Mucosa of rectum (tissue), 2 donors: ENCODE results near the gene DNAJC6.

ENCODE experiments used
- H3K27ac ChIP-seq, 2 donors: one replicate each; pipeline ENCODE4 v1.7.0; 2013; ENCODE audit warnings: inconsistent platforms in 2 of 2, low read depth in 2 of 2, low read length in 2 of 2
- H3K27me3 ChIP-seq, 2 donors: one replicate each; pipeline ENCODE4 v1.7.0; 2013; ENCODE audit warnings: low read length in 2 of 2; ENCODE audit not compliant: control insufficient read depth in 2 of 2, insufficient read depth in 2 of 2
- H3K36me3 ChIP-seq, 2 donors: one replicate each; pipeline ENCODE4 v1.7.0; 2013; ENCODE audit warnings: low read length in 2 of 2; ENCODE audit not compliant: control insufficient read depth in 2 of 2, insufficient read depth in 2 of 2
- H3K4me1 ChIP-seq, 2 donors: one replicate each; pipeline ENCODE4 v1.7.0; 2013; ENCODE audit warnings: low read length in 2 of 2, mild to moderate bottlenecking in 1 of 2; ENCODE audit not compliant: control insufficient read depth in 2 of 2, insufficient read depth in 2 of 2
- H3K4me3 ChIP-seq, 2 donors: one replicate each; pipeline ENCODE4 v1.7.0; 2013; ENCODE audit warnings: low read length in 2 of 2
- H3K9ac ChIP-seq, 2 donors: one replicate each; pipeline ENCODE4 v1.7.0; 2013; ENCODE audit warnings: low read length in 2 of 2, low read depth in 1 of 2, mild to moderate bottlenecking in 1 of 2
- H3K9me3 ChIP-seq, 2 donors: one replicate each; pipeline ENCODE4 v1.7.0; 2013; ENCODE audit warnings: low read length in 2 of 2; ENCODE audit not compliant: control insufficient read depth in 2 of 2
- donor health status: healthy.
- donor health status: Normal muscosa, but diverticular disease.

Gene DNAJC6

GRCh38 chr1:65423884-65424572 lies 114.7 kb downstream of the DNAJC6 start:
- Histone ChIP-seq H3K4me1 (peaks cover 0 to 11% of the 10 kb centered on the region in 2 donors), H3K36me3 (peaks cover 13 to 24% of the 10 kb centered on the region in 2 donors), H3K27ac (no peak overlapping the region), H3K9ac (no peak overlapping the region), H3K4me3 (no peak overlapping the region), H3K27me3 (no peaks in the 10 kb centered on the region), H3K9me3 (no peaks in the 10 kb centered on the region)

GRCh38 chr1:65424573-65424889 lies 115.2 kb downstream of the DNAJC6 start:
- H3K27me3 ChIP-seq: no peaks in the 10 kb centered on the region
- peaks cover 13 to 27% of the 10 kb centered on the region in 2 donors for H3K36me3 ChIP-seq
- no peak overlapping the region for H3K9ac ChIP-seq
- H3K4me3 ChIP-seq: no peak overlapping the region
- H3K9me3 ChIP-seq: no peaks in the 10 kb centered on the region
- H3K4me1 ChIP-seq: peaks cover 0 to 11% of the 10 kb centered on the region in 2 donors
- H3K27ac ChIP-seq: no peak overlapping the region

GRCh38 chr1:65425006-65425405 lies 115.7 kb downstream of the DNAJC6 start:
- Histone ChIP-seq H3K4me3 (no peak overlapping the region), H3K9me3 (no peaks in the 10 kb centered on the region), H3K27ac (no peak overlapping the region), H3K36me3 (peaks cover 17 to 27% of the 10 kb centered on the region in 2 donors), H3K4me1 (peaks cover 0 to 11% of the 10 kb centered on the region in 2 donors), H3K9ac (no peak overlapping the region), H3K27me3 (no peaks in the 10 kb centered on the region)

GRCh38 chr1:65425697-65426096 lies 116.4 kb downstream of the DNAJC6 start:
- H3K9ac ChIP-seq: no peak overlapping the region
- no peak overlapping the region for H3K27ac ChIP-seq
- H3K27me3 ChIP-seq: no peaks in the 10 kb centered on the region
- H3K9me3 ChIP-seq: no peaks in the 10 kb centered on the region
- H3K4me1 ChIP-seq: peaks cover 0 to 11% of the 10 kb centered on the region in 2 donors
- H3K4me3 ChIP-seq: no peak overlapping the region
- peaks cover 24 to 32% of the 10 kb centered on the region in 2 donors for H3K36me3 ChIP-seq

- Histone ChIP-seq H3K4me1 (no peaks in the 10 kb centered on the region), H3K9me3 (no peaks in the 10 kb centered on the region), H3K36me3 (peaks cover 31 to 38% of the 10 kb centered on the region in 2 donors), H3K4me3 (no peak overlapping the region), H3K27ac (no peak overlapping the region), H3K9ac (no peak overlapping the region), H3K27me3 (no peaks in the 10 kb centered on the region)
Observed at GRCh38 chr1:65429078-65429477, 119.7 kb downstream of the DNAJC6 start.

GRCh38 chr1:65429806-65430205 lies 120.5 kb downstream of the DNAJC6 start:
- Histone ChIP-seq H3K36me3 (peaks cover 33 to 42% of the 10 kb centered on the region in 2 donors), H3K9me3 (no peaks in the 10 kb centered on the region), H3K27ac (no peak overlapping the region), H3K27me3 (no peaks in the 10 kb centered on the region), H3K9ac (no peak overlapping the region), H3K4me3 (no peak overlapping the region), H3K4me1 (no peaks in the 10 kb centered on the region)

GRCh38 chr1:65431111-65431705 lies 121.9 kb downstream of the DNAJC6 start:
- no peak overlapping the region for H3K9ac ChIP-seq
- no peaks in the 10 kb centered on the region for H3K27me3 ChIP-seq
- no peaks in the 10 kb centered on the region for H3K4me1 ChIP-seq
- H3K27ac ChIP-seq: no peak overlapping the region
- H3K36me3 ChIP-seq: peaks cover 28 to 32% of the 10 kb centered on the region in 2 donors
- H3K9me3 ChIP-seq: no peaks in the 10 kb centered on the region
- H3K4me3 ChIP-seq: no peak overlapping the region

GRCh38 chr1:65432918-65433317 lies 123.6 kb downstream of the DNAJC6 start:
- Histone ChIP-seq H3K4me3 (no peak overlapping the region), H3K27ac (no peak overlapping the region), H3K4me1 (no peaks in the 10 kb centered on the region), H3K36me3 (peaks cover 23 to 24% of the 10 kb centered on the region in 2 donors), H3K27me3 (no peaks in the 10 kb centered on the region), H3K9me3 (no peaks in the 10 kb centered on the region), H3K9ac (no peak overlapping the region)

- H3K36me3 ChIP-seq: peaks cover 18 to 23% of the 10 kb centered on the region in 2 donors
- no peak overlapping the region for H3K9ac ChIP-seq
- H3K4me3 ChIP-seq: no peak overlapping the region
- no peaks in the 10 kb centered on the region for H3K9me3 ChIP-seq
- no peaks in the 10 kb centered on the region for H3K4me1 ChIP-seq
- no peaks in the 10 kb centered on the region for H3K27me3 ChIP-seq
- no peak overlapping the region for H3K27ac ChIP-seq
Observed at GRCh38 chr1:65434255-65434654, 124.9 kb downstream of the DNAJC6 start.

GRCh38 chr1:65434760-65435159 lies 125.4 kb downstream of the DNAJC6 start:
- peaks cover 16 to 21% of the 10 kb centered on the region in 2 donors for H3K36me3 ChIP-seq
- H3K27ac ChIP-seq: no peak overlapping the region
- H3K27me3 ChIP-seq: no peaks in the 10 kb centered on the region
- no peaks in the 10 kb centered on the region for H3K4me1 ChIP-seq
- H3K4me3 ChIP-seq: no peak overlapping the region
- no peak overlapping the region for H3K9ac ChIP-seq
- H3K9me3 ChIP-seq: no peaks in the 10 kb centered on the region
